ENCODE data around the gene PNPLA5.

Gene PNPLA5

GRCh38 chr22:43900206-43900605, 8.4 kb upstream of the PNPLA5 start:
- DNase-seq: no peak

GRCh38 chr22:43897751-43898261, 6.0 kb upstream of the PNPLA5 start:
- no peak for DNase-seq

GRCh38 chr22:43895986-43896645, 4.3 kb upstream of the PNPLA5 start:
- no peak for DNase-seq

- DNase-seq: no peak
Observed at GRCh38 chr22:43894122-43894521, 2.3 kb upstream of the PNPLA5 start.

- no peak for DNase-seq
Observed at GRCh38 chr22:43893266-43893665, 1.5 kb upstream of the PNPLA5 start.

- DNase-seq: no peak
Observed at GRCh38 chr22:43892183-43892894, 526 bp upstream of the PNPLA5 start.

GRCh38 chr22:43890901-43891331, 897 bp downstream of the PNPLA5 start:
- DNase-seq: no peak

- DNase-seq: no peak
Observed at GRCh38 chr22:43889860-43890253, 2.0 kb downstream of the PNPLA5 start.

GRCh38 chr22:43889201-43889859, 2.5 kb downstream of the PNPLA5 start:
- DNase-seq: no peak

- no peak for DNase-seq
Observed at GRCh38 chr22:43888740-43889139, 3.1 kb downstream of the PNPLA5 start.

GRCh38 chr22:43887391-43887790, 4.4 kb downstream of the PNPLA5 start:
- no peak for DNase-seq

GRCh38 chr22:43886231-43886630, 5.6 kb downstream of the PNPLA5 start:
- DNase-seq: no peak

- DNase-seq: no peak
Observed at GRCh38 chr22:43885786-43886185, 6.0 kb downstream of the PNPLA5 start.

- no peak for DNase-seq
Observed at GRCh38 chr22:43885319-43885671, 6.5 kb downstream of the PNPLA5 start.

GRCh38 chr22:43884600-43885318, 7.1 kb downstream of the PNPLA5 start:
- DNase-seq: no peak

GRCh38 chr22:43883719-43884415, 7.9 kb downstream of the PNPLA5 start:
- no peak for DNase-seq

GRCh38 chr22:43883012-43883661, 8.7 kb downstream of the PNPLA5 start:
- peak; percentile 12 for DNase-seq

GRCh38 chr22:43882122-43882767, 9.6 kb downstream of the PNPLA5 start:
- DNase-seq: no peak

- DNase-seq: no peak
Observed at GRCh38 chr22:43881091-43882061, 10.4 kb downstream of the PNPLA5 start.

- DNase-seq: no peak
Observed at GRCh38 chr22:43880541-43880991, 11.2 kb downstream of the PNPLA5 start.
